ENCODE results near the gene ERGIC1.

GRCh38 chr5:172834415-172835289, 601 bp downstream of the ERGIC1 start:
- TF ChIP-seq CTCF (IDR thresholded peaks at IDR 0.05) (peak in 1 of 3 donors; percentile 6), POLR2A (IDR thresholded peaks at IDR 0.05) (no peak), EP300 (IDR thresholded peaks at IDR 0.05) (no peak)

Data from ovary (tissue), 3 donors.